HFF-Myc (cell line): ENCODE measurements around the gene PGLYRP3.
"Not testable (repeated sequence)": the region's sequence is repeated elsewhere in the genome, so short reads cannot be mapped to it uniquely, and the experiment has no call there.

Experiments
- DNase-seq: peaks from one replicate; pipeline ENCODE4 v3.0.0-alpha.2; 2011; ENCODE audit warnings: low read depth; ENCODE audit errors: extremely low read depth
- H3K4me3 ChIP-seq: replicated peaks from 2 replicates; pipeline ENCODE4 v1.5.1; 2011; ENCODE audit warnings: low read depth, mild to moderate bottlenecking, control low read depth, low read length
- TF ChIP-seq, protein P1 (sequence below): IDR thresholded peaks from 2 replicates; pipeline ENCODE4 v1.5.1; 2012; ENCODE audit warnings: mild to moderate bottlenecking, low read depth, low read length, control low read depth; ENCODE audit errors: missing control alignments

The PGLYRP3 gene

DNA sequence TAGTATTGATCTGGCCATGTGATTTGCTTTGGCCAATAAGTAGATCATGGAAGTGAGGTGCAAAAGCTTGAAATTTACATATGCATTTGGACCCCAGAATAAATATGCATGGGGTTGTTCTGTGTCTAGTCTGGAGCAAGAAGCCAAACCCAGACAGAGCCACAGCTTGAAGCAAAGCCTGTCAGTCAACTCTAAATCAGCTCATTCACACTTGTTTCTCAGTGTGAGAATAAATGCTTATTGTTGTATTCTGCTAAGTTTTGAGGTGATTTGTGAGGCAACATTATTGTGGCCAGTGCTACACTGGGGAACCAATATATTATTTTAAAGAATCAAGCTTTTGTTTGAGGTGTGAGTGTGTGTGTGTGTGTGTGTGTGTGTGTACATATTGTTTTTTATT is 12.2 kb upstream of the PGLYRP3 start:
- DNase-seq = no peak
- TF ChIP-seq, protein P1, sequence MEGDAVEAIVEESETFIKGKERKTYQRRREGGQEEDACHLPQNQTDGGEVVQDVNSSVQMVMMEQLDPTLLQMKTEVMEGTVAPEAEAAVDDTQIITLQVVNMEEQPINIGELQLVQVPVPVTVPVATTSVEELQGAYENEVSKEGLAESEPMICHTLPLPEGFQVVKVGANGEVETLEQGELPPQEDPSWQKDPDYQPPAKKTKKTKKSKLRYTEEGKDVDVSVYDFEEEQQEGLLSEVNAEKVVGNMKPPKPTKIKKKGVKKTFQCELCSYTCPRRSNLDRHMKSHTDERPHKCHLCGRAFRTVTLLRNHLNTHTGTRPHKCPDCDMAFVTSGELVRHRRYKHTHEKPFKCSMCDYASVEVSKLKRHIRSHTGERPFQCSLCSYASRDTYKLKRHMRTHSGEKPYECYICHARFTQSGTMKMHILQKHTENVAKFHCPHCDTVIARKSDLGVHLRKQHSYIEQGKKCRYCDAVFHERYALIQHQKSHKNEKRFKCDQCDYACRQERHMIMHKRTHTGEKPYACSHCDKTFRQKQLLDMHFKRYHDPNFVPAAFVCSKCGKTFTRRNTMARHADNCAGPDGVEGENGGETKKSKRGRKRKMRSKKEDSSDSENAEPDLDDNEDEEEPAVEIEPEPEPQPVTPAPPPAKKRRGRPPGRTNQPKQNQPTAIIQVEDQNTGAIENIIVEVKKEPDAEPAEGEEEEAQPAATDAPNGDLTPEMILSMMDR = no peak
- no peak overlapping the region for H3K4me3 ChIP-seq

DNA sequence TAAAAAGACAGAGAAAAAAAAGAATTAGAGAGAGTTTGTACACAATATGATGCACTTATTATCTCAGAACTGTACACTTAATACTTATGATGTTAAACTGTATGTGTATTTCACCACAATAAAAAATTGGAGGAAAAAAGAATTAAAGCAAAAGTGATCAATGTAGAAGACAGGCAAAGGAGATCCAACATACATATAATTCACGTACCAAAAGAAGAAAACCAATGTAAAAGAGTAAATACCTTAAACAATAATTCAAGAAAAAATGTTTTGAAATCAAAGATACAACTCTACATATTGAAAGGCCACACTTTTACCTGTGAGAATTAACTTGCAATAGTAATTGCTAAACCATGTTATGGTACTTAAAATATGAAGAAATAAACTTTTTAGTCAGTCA is 9.8 kb upstream of the PGLYRP3 start:
- TF ChIP-seq, protein P1 = no peak
- H3K4me3 ChIP-seq = no peak overlapping the region
- DNase-seq = no peak

DNA sequence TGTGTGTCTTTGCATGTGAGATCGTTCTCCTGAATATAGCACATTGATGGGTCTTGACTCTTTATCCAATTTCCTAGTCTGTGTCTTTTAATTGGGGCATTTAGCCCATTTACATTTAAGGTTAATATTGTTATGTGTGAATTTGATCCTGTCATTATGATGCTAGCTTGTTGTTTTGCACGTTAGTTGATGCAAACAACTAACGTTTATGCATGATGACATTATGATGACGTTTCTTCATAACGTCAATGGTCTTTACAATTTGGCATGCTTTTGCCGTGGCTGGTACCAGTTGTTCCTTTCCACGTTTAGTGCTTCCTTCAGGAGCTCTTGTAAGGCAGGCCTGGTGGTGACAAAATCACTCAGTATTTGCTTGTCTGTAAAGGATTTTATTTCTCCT is 5.4 kb upstream of the PGLYRP3 start:
- not testable (repeated sequence) for H3K4me3 ChIP-seq, DNase-seq

DNA sequence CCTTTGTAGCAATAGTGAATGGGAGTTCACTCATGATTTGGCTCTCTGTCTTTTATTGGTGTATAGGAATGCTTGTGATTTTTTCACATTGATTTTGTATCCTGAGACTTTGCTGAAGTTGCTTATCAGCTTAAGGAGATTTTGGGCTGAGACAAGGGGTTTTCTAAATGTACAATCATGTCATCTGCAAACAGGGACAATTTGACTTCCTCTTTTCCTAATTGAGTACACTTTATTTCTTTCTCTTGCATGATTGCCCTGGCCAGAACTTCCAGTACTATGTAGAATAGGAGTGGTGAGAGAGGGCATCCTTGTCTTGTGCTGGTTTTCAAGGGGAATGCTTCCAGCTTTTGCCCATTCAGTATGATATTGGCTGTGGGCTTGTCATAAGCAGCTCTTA is 3.3 kb upstream of the PGLYRP3 start:
- DNase-seq, H3K4me3 ChIP-seq: not testable (repeated sequence)

DNA sequence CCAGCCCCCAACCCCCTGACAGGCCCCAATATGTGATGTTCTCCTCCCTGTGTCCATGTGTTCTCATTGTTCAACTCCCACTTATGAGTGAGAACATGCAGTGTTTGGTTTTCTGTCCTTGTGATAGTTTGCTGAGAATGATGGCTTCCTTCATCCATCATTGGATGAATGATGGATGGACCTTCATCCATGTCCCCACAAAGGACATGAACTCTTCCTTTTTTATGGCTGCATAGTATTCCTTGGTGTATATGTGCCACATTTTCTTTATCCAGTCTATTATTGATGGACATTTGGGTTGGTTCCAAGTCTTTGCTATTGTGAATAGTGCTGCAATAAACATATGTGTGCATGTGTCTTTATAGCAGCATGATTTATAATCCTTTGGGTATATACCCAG is 1.6 kb upstream of the PGLYRP3 start:
- not testable (repeated sequence) for H3K4me3 ChIP-seq, DNase-seq

DNA sequence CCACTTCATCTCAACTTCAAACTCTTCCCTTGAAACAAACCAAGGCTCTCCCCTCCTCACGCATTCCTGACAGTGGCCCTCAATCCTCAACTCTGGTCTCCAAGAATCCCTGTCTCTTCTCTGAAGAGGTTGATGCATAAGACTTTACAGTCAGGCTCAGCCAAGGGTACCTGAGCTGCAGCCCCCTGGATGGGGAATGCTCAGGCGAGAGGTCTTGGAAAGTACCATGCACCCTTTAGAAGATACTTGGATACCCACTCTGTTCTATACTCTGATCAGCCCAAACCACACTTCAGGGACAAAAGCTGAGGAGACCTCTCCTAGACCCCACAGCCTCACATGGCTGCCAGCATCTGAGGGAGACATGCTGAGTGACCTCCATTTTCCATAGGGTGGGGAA is 536 bp upstream of the PGLYRP3 start:
- no peak overlapping the region for H3K4me3 ChIP-seq
- TF ChIP-seq, protein P1 = no peak
- no peak for DNase-seq

DNA sequence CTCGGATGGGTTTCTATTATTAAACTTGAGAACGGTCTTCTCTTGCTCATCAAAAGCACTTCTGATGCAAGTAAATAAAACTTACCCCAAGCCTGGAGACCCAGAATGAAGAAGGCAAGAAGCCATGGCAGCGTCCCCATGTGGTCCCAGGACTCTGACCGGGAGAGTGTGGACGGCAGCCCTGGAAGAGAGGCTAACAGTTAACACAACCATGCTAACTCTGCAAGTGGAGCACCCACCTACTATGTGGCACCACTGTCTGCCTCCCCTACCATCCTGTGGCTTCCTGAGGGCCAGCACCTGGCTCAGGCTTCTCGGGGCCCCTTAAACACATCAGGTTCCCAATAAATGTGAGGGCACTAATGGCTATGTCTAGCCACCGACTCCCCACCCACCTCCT is 2.2 kb downstream of the PGLYRP3 start:
- TF ChIP-seq, protein P1 = no peak
- DNase-seq = no peak
- H3K4me3 ChIP-seq = no peak overlapping the region

DNA sequence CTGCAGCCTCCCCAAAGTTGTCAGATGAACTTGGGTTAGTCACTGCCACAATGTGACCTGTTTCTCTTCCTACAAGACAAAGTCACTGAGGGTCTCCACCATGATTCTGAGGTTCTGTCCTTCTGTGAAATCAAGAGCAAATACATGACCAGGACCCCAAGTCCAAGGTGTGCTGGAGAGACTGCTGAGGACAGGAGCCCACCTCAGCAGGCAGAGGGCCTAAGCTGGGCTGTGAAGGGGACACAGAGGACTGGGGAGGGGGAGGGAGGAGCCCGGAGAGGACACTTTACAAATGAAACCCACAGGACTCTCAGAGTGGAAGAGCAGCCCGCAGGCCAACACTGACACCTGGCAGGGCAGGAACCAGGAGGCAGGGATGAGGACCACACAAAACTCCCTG is 3.3 kb downstream of the PGLYRP3 start:
- TF ChIP-seq, protein P1 = no peak
- no peak overlapping the region for H3K4me3 ChIP-seq
- no peak for DNase-seq

DNA sequence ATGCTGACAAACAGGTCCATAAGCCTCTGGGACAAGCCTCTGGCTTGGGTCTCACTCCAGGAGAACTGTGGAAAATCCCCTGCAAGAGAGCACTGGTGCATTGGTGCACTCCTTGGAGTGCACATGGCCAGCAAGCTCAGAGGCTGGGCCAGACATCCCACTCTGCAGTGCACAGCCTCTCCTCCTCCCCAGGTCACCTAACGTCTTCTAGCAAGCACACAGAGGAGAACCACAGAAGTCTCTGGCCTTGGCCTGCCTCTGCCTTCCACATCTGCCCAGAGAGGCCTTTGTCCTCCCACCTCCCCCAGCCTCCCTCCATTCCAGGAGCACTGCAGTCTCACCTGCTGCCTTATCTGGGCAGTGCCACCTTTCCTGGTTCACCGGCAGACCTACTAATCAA is 4.2 kb downstream of the PGLYRP3 start:
- TF ChIP-seq, protein P1 = no peak
- no peak overlapping the region for H3K4me3 ChIP-seq
- no peak for DNase-seq
